H9 (cell line): ENCODE data around the gene SLC26A6. TPM values are rescaled to one million over a fixed set of nuclear protein-coding genes. Genes with fewer than 3 reads are reported as not detected.

Source experiments
- DNase-seq: peaks from one replicate; pipeline ENCODE4 v3.0.0-alpha.2; 2017
- H2AFZ ChIP-seq: one replicate; pipeline ENCODE4 v1.6.1; 2013; ENCODE audit warnings: mild to moderate bottlenecking, low read length, control low read depth, moderate library complexity
- H2AK5ac ChIP-seq: 2 replicates; pipeline ENCODE4 v1.6.1; 2013; ENCODE audit warnings: low read length, control low read depth, mixed read lengths; ENCODE audit not compliant: insufficient read length
- H2BK120ac ChIP-seq: one replicate; pipeline ENCODE4 v1.6.1; 2013; ENCODE audit warnings: low read depth, mild to moderate bottlenecking, low read length, control low read depth, inconsistent platforms; ENCODE audit not compliant: poor library complexity, severe bottlenecking
- H2BK12ac ChIP-seq: 2 replicates; pipeline ENCODE4 v1.6.1; 2013; ENCODE audit warnings: low read length, control low read depth, mixed read lengths, low read depth; ENCODE audit not compliant: insufficient read length
- H2BK15ac ChIP-seq: 2 replicates; pipeline ENCODE4 v1.6.1; 2013; ENCODE audit warnings: low read depth, low read length, control low read depth
- H2BK20ac ChIP-seq: one replicate; pipeline ENCODE4 v1.6.1; 2013; ENCODE audit warnings: low read depth, mild to moderate bottlenecking, low read length, control low read depth, inconsistent platforms; ENCODE audit not compliant: poor library complexity, severe bottlenecking
- H2BK5ac ChIP-seq: 2 replicates; pipeline ENCODE4 v1.6.1; 2013; ENCODE audit warnings: low read length, control low read depth, mixed read lengths; ENCODE audit not compliant: insufficient read length
- H3K14ac ChIP-seq: 2 replicates; pipeline ENCODE4 v1.6.1; 2013; ENCODE audit warnings: low read length, control low read depth; ENCODE audit not compliant: insufficient read depth
- H3K18ac ChIP-seq: 2 replicates; pipeline ENCODE4 v1.6.1; 2013; ENCODE audit warnings: low read depth, mild to moderate bottlenecking, mixed read lengths, low read length, control low read depth; ENCODE audit not compliant: insufficient read length
- H3K23ac ChIP-seq: 2 replicates; pipeline ENCODE4 v1.6.1; 2013; ENCODE audit warnings: low read length, control low read depth, mixed read lengths, low read depth; ENCODE audit not compliant: insufficient read length
- H3K23me2 ChIP-seq: 2 replicates; pipeline ENCODE4 v1.6.1; 2013; ENCODE audit warnings: low read depth, mild to moderate bottlenecking, mixed read lengths, low read length, control low read depth; ENCODE audit not compliant: insufficient read length, poor library complexity, severe bottlenecking
- H3K27ac ChIP-seq: 2 replicates; pipeline ENCODE4 v1.5.1; 2013; ENCODE audit warnings: low read length, control low read depth, mixed read lengths, low read depth; ENCODE audit not compliant: insufficient read length
- H3K27me3 ChIP-seq: 2 replicates; pipeline ENCODE4 v1.6.1; 2013; ENCODE audit warnings: low read length, control low read depth, inconsistent platforms; ENCODE audit not compliant: insufficient read depth
- H3K4ac ChIP-seq: 2 replicates; pipeline ENCODE4 v1.6.1; 2013; ENCODE audit warnings: low read depth, mild to moderate bottlenecking, control low read depth, inconsistent platforms, low read length, moderate library complexity
- H3K4me1 ChIP-seq: 2 replicates; pipeline ENCODE4 v1.6.1; 2013; ENCODE audit warnings: low read length, control low read depth, inconsistent platforms; ENCODE audit not compliant: insufficient read depth
- H3K4me2 ChIP-seq: 2 replicates; pipeline ENCODE4 v1.6.1; 2013; ENCODE audit warnings: low read length, control low read depth, mixed read lengths; ENCODE audit not compliant: insufficient read length, insufficient read depth
- H3K56ac ChIP-seq: 2 replicates; pipeline ENCODE4 v1.6.1; 2013; ENCODE audit warnings: low read depth, mild to moderate bottlenecking, mixed read lengths, low read length, control low read depth; ENCODE audit not compliant: insufficient read length
- H3K79me1 ChIP-seq: 2 replicates; pipeline ENCODE4 v1.6.1; 2013; ENCODE audit warnings: low read depth, mild to moderate bottlenecking, moderate library complexity, low read length, control low read depth, inconsistent platforms; ENCODE audit not compliant: insufficient read depth, poor library complexity, severe bottlenecking
- H3K79me2 ChIP-seq: 2 replicates; pipeline ENCODE4 v1.6.1; 2013; ENCODE audit warnings: low read length, control low read depth, inconsistent platforms; ENCODE audit not compliant: insufficient read depth
- H3K9ac ChIP-seq: 2 replicates; pipeline ENCODE4 v1.6.1; 2013; ENCODE audit warnings: low read length, control low read depth, mixed read lengths; ENCODE audit not compliant: insufficient read length; ENCODE audit errors: extremely low read depth
- H3K9me3 ChIP-seq: one replicate; pipeline ENCODE4 v1.6.1; 2013; ENCODE audit warnings: low read depth, low read length, inconsistent platforms; ENCODE audit not compliant: control insufficient read depth
- H3T11ph ChIP-seq: one replicate; pipeline ENCODE4 v1.6.1; 2013; ENCODE audit warnings: mild to moderate bottlenecking, low read length, control low read depth, inconsistent platforms
- H4K20me1 ChIP-seq: one replicate; pipeline ENCODE4 v1.6.1; 2013; ENCODE audit not compliant: control insufficient read depth, insufficient read length, insufficient read depth
- H4K5ac ChIP-seq: 2 replicates; pipeline ENCODE4 v1.6.1; 2013; ENCODE audit warnings: low read depth, mild to moderate bottlenecking, mixed read lengths, low read length, control low read depth; ENCODE audit not compliant: insufficient read length
- H4K8ac ChIP-seq: replicated peaks from 2 replicates; pipeline ENCODE4 v1.6.1; 2013; ENCODE audit warnings: low read length, control low read depth, mixed read lengths, low read depth; ENCODE audit not compliant: insufficient read length
- H4K91ac ChIP-seq: 2 replicates; pipeline ENCODE4 v1.6.1; 2013; ENCODE audit warnings: low read depth, mild to moderate bottlenecking, moderate library complexity, mixed read lengths, low read length, control low read depth; ENCODE audit not compliant: insufficient read length
- H3K27ac Mint-ChIP-seq, 3 experiments: 2 replicates in 2 of 3; 3 replicates in 1 of 3; pipeline ENCODE4 v1.8.0; 2020 to 2021; ENCODE audit warnings: mixed read lengths in 3 of 3, mild to moderate bottlenecking in 1 of 3, moderate library complexity in 1 of 3
- H3K27me3 Mint-ChIP-seq: 2 replicates; pipeline ENCODE4 v1.8.0; 2021; ENCODE audit warnings: low read depth, mild to moderate bottlenecking, moderate library complexity, mixed read lengths
- H3K36me3 Mint-ChIP-seq, 3 experiments: 2 replicates in 2 of 3; 3 replicates in 1 of 3; pipeline ENCODE4 v1.8.0; 2020 to 2021; ENCODE audit warnings: low read depth in 3 of 3, mixed read lengths in 3 of 3; ENCODE audit not compliant: insufficient read depth in 1 of 3
- H3K4me1 Mint-ChIP-seq, 2 experiments: 2 replicates each; pipeline ENCODE4 v1.8.0; 2020; ENCODE audit warnings: mixed read lengths in 2 of 2
- H3K4me3 Mint-ChIP-seq, 2 experiments: 2 replicates in 1 of 2; 3 replicates in 1 of 2; pipeline ENCODE4 v1.8.0; 2020 to 2021; ENCODE audit warnings: mild to moderate bottlenecking in 2 of 2, mixed read lengths in 2 of 2, moderate library complexity in 1 of 2
- H3K9me3 Mint-ChIP-seq, 2 experiments: 2 replicates in 1 of 2; 3 replicates in 1 of 2; pipeline ENCODE4 v1.8.0; 2020; ENCODE audit warnings: mild to moderate bottlenecking in 2 of 2, mixed read lengths in 2 of 2, moderate library complexity in 1 of 2
- CTCF ChIP-seq: fragments of 200-600 bp; sonication (generic); conservative IDR thresholded peaks from 3 replicates; pipeline ENCODE4 v1.8.0; 2021; ENCODE audit warnings: antibody characterized with exemption, mild to moderate bottlenecking
- WGBS: extraction: QIAGEN DNeasy Blood & Tissue Kit; methylation state at CpG from one replicate; pipeline ENCODE4 v1.1.7; 2013; ENCODE audit warnings: missing lambda C conversion rate, low lambda C conversion rate, mixed read lengths; ENCODE audit not compliant: insufficient read length; ENCODE audit errors: extremely low coverage; 5-methylcytosine and 5-hydroxymethylcytosine counted together
- total RNA-seq: library from RNA; stranded (reverse); gene quantifications from 2 replicates; pipeline ENCODE4 v1.2.1, GENCODE V29; 2021

The SLC26A6 gene
- total RNA-seq, 1 experiment from 2014 or later, result 61.3 TPM

GRCh38 chr3:48621461-48621869, 13.8 kb downstream of the SLC26A6 start, which contains the start of gene TMEM89:
Gene TMEM89, minus strand, starts transcription at chr3:48621769. Its CDS starts 13 bp downstream, at chr3:48621756.
- no peak within 1 kb of the TSS for H3K56ac ChIP-seq
- H3K9ac ChIP-seq, result no peak within 1 kb of the TSS
- H3K23me2 ChIP-seq, result no peaks in the 10 kb centered on the region
- Mint-ChIP-seq H3K27me3 (no peaks in the 10 kb centered on the region), H3K4me1 (peaks cover 5 to 9% of the 10 kb centered on the region in 2 experiments), H3K27ac (no peak within 1 kb of the TSS; a peak in 1 of 7 replicates), H3K36me3 (peaks cover 28 to 61% (median 50%) of the 10 kb centered on the region in 3 experiments), H3K9me3 (peaks cover 13 to 14% of the 10 kb centered on the region in 2 experiments), H3K4me3 (no peak within 1 kb of the TSS)
- no peak for DNase-seq
- no CpG with 5 or more reads among the region's 19 CpGs for WGBS
- H2BK5ac ChIP-seq, result no peak within 1 kb of the TSS
- no peak within 1 kb of the TSS for H2BK15ac ChIP-seq
- no peak within 1 kb of the TSS for H2AFZ ChIP-seq
- H4K5ac ChIP-seq, result no peak within 1 kb of the TSS
- no peaks in the 10 kb centered on the region for H3K79me1 ChIP-seq
- no peak within 1 kb of the TSS for H2BK120ac ChIP-seq
- TF ChIP-seq CTCF, result no peak
- no peak within 1 kb of the TSS for H2AK5ac ChIP-seq
- H4K20me1 ChIP-seq, result no peaks in the 10 kb centered on the region
- no peak within 1 kb of the TSS for H3K4me2 ChIP-seq
- H3K9me3 ChIP-seq, result no peaks in the 10 kb centered on the region
- H3T11ph ChIP-seq, result no peak within 1 kb of the TSS
- H3K4ac ChIP-seq, result no peak within 1 kb of the TSS
- no peak within 1 kb of the TSS for H4K8ac ChIP-seq
- H4K91ac ChIP-seq, result no peak within 1 kb of the TSS
- H3K27me3 ChIP-seq, result no peaks in the 10 kb centered on the region
- H3K18ac ChIP-seq, result no peak within 1 kb of the TSS
- H3K27ac ChIP-seq, result no peak within 1 kb of the TSS
- H3K23ac ChIP-seq, result no peak within 1 kb of the TSS
- no peaks in the 10 kb centered on the region for H3K79me2 ChIP-seq
- H3K4me1 ChIP-seq, result no peaks in the 10 kb centered on the region; the same call in 1 of the 2 replicates
- no peak within 1 kb of the TSS for H2BK12ac ChIP-seq
- no peak within 1 kb of the TSS for H2BK20ac ChIP-seq
- H3K14ac ChIP-seq, result no peak within 1 kb of the TSS
